NCI-H2227 (cell line): ENCODE measurements around the gene CCM2.

ENCODE experiments used
- DNase-seq: peaks from one replicate; lab custom pipeline; 2025; ENCODE audit not compliant: unreplicated experiment; lab: John Stamatoyannopoulos, UW

CCM2 gene

DNA sequence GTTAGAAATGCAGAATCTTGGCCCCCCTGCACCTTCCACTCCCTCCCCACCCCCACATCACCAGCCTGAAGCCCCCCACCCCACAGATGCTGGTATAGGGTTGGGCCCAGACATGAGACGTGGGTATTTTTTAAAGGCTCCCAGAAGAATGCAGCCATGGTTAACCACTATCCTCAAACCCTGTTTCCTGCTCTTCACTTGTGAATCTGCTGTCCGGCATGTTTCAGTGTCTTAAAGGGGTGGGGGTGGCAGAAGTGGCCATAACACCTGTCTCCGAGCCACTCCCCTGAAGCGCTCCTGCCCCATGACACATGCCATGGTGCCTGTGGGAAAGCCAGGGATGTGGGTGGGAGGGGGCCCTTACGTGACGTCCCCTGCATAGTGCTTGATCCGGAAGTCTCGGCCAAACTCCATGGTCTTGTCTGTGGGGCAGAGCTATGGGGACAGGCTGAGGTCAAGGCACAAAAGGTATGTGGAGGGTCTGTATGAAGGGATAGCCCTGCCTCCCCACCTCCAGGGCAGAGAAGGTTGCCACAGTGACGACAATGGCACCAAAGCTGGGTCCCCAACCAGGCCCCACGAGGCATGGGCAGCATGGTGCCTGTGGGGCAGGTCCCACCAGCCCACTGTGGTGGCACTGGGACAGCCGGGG is 30.8 kb upstream of the CCM2 start:
- DNase-seq = no peak

DNA sequence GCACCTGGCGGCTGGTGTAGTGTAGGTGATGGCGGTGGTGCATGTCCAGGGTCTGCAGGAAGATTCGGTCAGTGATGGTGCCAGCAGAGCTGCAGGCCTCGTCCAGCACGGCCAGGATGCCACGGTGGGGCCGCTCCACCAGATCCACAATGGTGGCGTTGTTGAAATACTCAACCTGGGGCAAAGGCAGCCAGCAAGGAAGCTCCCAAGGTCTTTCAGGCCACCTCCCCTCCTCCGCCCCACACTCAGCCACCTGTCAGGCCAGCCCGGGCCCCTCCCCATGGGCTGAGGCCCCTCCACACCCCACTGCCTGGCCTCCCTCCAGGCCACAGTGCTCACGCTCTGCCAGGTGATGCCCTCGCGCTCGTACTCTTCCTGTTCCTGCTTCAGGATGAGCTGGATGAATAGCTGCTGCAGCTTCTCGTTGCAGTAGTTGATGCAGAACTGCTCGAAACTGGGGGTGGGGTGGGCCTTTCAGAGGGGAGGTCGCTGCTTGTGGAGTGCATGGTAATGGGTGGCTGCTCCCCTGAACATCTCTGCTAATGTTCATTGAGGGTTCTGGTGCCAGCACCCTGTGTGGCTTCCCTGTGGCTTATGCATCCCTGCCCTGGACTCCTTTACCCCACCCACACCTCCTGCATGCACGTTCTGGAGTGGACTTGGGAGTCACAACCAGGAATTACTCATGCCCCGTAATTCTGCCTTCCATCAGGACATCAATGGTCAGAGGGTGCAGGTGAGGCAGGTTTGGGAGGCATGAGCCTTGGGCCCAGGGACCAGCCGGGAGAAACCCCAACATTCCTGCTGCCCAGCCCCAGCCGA is 30.1 kb upstream of the CCM2 start:
- no peak for DNase-seq

DNA sequence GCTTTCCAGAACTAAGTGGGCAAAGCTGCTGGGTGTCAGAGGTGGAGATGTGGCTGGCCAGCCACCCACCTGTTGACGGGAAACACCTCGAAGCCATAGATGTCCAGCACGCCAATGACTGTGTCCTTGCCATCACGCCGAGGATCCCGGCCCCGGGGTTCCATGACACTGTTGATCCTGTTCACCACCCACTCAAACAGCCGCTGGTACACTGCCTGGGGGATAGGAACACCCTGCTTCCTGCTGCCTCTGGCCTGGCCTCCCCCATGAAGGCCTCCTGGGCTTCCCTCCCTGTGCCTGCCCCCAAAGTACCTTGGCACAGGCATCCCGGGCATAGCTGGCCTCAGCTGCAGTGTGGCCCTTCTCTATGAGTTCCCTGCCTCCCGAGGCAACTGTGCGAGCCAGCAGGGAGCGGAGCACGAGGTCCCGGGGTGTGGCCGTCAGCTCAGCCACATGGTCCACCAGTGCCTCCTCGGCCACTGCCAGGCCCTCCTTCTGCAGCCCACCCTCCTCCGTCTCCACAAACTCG is 29.4 kb upstream of the CCM2 start:
- DNase-seq = no peak

DNA sequence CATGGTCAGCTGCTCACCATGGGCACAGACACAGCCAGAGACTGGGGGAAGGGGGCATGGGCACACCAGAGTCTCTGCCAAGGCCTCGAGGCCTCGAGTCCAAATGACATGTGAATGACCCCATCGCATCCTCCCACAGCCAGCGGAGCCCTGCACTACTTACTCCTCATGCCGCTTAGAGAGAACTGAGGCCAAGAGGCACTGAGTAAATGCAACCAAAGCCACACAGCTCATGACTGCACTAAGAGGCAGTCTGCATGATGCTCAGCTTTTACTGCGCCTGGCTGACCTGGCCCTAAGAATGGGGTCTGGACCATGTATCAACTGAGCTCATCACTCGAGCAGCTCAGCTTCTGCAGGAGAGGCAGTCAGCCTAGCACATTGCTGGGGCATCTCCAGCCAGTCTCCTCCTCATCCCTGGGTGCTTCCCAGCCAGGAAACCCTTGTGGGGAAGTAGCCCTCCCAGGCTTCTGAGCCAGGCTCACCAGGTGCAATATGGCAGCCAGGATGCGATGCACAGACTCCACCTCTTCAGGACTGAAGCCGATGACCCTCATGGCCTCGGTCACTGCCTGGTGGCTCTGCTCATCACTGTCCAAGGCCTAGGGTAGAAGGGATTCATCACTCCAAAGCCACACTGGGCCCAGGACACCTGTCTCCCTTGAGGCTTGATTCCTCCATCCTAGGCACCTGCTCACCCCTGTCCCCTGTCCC is 28.7 kb upstream of the CCM2 start:
- DNase-seq = no peak

DNA sequence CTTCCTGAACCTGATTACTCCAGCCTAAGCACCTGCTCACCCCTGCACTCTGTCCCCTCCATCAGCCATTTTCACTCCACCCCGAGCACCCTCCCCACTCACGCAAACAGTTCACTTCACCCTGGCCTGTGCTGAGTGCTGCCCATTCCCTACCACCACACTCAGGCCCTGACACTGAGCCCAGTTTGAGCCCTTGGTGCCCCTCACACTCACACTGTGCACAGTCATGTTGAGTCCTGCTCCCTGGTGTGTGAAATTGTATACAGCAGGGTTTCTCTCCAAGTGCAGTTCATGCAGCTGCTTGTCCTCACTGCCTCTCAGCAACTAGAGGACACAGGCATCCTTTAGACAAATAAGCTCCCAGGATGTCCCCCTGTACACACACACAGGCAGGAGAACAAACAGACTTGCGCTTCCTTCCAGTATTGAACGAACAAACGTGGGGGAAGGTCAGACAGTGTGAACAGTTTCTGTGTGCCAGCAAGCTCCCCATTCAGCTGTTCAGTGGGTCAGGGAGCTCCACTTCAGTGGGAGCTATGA is 28.0 kb upstream of the CCM2 start:
- DNase-seq = no peak

DNA sequence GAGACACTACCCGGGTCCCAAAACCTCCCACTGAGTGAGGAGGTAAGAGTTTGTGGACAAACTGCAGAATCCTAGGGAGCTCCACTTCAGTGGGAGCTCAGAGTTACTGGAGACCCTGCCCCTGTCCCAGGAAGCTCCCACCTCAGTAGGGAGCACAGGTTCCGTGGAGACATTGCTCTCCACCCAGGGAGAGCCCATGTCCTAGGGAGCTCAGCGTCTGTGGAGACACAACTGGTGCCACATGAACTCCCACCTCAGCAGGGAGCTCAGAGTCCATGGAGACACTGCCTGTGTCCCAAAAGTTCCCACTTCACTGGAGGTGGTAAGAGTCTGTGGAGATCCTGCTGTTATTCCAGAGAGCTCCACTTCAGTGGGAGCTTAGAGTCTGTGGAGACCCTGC is 27.4 kb upstream of the CCM2 start:
- no peak for DNase-seq

DNA sequence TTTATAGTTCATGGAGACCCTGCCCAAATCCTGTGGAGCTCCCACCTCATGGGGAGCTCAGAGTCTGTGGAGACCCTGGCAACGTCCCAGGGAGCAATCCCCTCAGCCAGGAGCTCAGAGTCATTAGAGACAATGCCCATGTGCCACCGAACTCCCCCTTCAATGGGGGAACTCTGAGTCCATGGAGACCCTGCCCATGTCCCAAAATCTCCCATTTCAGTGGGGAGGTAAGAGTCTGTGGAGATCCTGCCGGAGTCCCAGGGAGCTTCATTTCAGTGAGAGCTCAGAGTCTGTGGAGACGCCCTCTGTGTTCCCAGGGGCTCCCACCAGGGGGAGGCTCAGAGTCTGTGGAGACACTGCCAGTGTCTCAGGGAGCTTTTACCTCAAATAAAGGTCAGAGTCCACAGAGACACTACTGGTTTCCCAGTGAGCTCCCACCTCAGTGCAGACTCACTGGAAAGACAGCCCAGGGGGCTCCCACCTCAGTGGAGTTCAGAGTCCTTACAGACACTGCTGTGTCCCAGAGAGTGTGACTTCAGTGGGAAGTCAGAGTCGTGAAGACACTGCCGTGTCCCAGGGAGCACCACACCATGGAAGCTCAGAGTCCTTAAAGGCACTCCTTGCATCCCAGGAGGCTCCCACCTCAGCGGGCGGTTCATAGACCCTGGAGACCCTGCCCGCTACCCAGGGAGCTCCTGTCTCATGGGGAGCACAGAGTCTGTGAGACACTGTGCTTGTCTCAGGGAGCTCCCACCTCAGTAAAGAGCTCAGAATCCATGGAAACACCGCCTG is 26.2 kb upstream of the CCM2 start:
- DNase-seq = no peak

DNA sequence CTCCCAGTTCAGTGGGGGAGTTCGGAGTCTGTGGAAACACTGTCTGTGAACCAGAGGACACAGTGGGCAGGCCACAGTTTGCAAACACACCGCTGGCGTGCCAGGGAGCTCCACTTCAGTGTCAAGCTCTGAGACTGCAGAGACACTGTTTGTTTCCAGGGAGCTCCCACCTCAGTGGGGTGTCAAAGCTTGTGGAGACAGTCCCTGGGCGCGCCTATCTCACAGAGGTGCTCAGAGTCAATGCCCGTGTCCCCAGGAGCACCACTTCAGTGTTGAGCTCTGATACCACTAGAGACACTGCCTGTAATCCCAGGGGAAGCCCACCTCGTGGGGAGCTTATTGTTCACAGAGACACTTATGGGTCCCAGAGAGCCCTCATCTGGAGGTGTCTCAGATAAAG is 25.5 kb upstream of the CCM2 start:
- DNase-seq = no peak

DNA sequence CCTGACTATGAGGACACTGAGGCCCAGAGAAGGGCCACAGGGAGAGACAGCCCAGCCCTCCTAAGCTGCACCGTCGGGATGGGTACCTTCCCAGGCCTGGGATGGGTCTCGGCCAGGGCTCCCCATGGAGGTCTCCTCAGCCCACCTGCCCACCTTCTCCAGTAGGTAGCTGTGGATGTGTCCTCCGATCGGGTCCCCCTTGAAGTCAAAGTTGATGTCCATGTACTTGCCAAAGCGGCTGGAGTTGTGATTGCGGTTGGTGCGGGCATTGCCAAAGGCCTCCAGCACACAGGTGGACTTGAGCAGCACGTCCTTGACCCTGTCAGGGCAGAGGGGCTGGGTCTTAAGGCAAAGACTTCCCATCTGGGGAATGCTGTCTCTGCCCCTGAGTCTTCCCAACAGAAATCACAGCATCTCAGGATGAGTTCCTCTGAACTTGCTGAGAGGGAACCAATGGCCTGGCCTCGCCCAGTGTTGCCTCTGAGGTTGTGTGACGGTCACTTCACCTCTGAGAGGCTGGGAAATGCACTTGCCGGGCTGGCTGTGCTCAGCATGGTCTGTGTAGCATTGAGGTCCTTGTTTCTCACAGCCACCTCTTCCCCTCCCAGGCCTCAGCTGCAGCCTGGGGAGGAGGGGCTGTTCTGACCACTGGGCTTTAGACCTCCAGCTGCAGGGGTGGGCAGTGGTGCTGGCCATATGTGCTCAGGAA is 24.5 kb upstream of the CCM2 start:
- DNase-seq = no peak

DNA sequence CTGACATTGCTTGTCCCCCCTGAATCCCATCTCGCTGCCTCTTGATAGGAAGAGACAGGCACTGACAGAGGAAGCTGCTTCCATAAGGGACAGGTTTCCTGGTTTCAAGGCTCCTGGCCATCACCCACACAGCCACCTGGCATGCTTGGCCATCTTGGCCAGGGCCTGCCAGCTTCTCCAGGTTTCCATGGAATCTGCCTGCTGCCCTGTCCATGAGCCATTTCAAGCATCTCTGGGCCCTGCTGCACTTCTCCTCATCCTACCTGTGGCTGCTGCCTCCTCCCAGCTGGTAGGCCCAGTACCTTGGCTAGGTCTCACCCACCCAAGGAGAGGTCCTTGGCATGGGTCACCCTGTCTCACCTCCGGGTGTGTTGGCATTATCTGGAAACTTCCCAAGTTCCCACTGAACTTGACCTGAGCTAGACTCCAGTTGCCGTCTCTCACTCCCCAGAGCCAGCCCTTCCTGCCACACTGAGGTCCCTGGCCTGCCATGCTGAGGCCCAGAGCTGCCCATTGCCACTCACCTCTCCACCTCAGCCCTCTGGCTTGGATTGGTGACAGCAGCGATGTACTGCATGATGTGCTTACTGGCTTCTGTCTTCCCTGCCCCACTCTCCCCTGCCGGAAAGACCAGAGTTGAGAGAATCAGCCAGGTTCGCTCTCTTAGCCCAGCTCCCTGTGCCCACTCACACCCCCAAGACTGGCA is 23.8 kb upstream of the CCM2 start:
- DNase-seq = no peak

DNA sequence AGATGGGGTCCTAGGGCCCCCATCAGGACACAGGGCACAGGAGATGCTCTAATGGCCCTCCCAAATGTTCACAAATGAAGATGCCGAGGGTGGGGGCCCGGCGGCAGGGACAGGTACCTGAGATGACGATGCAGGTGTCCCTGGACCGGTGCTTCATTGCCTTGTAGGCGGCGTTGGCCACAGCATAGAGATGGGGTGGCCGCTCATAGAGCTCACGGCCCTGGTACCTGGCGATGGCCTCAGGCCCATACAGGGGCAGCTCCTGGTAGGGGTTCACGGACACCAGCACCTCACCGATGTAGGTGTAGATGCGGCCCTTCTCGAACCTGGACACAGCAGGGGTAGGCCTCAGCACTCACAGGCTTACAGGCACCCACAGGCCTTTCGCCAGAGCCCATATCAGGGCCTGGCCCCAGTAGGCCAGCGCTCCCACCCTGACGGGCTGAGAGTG is 23.2 kb upstream of the CCM2 start:
- DNase-seq = no peak

DNA sequence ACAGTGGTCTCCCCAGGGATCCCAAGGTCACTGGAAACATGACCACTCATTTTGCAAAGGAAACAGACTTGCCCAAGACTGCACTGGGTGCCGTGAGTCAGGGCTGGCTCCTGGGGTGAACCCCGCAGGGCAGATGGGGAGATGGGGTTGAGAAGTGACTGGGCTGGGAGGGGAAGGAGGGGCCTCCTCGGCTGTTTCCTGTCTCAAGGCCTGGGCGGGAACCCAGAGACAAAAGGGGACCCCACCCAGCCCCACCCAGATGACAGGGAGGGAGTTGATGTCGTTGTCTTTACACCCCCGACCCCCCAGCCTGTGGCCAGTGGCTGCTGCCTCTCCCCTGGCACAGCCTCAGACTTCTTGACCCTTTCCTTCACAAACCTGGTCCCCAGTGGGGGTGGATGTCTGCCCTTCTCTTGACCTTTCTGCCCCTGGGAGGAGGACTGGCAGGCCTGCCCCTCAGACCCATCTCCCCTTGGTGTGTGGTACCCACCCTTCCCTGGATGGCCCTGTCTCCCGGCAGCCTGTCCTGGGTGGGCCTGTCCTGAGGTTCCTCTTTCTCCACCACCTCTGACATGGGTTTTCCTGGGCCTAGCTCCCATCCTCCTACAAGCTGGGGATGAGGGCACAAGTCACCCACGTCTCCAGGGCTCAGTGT is 22.6 kb upstream of the CCM2 start:
- DNase-seq = no peak

DNA sequence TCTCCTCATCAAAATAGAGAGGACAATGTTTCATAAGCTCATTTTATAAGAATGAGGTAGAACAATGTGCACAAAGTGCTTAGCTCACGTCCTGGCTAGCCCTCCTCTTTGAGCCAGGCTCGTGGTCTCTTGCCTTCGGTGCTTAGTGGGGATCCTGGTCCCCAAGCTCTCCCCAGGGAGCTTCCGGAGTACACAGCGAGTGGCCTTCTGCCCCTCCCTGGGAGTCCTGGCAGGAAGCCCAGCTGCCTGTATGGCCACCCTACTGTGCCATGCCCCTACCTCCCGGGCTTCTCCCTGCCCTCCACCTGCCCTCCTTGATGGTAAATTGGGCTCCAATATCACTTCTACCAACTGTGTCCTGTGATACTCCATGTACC is 22.1 kb upstream of the CCM2 start:
- no peak for DNase-seq

DNA sequence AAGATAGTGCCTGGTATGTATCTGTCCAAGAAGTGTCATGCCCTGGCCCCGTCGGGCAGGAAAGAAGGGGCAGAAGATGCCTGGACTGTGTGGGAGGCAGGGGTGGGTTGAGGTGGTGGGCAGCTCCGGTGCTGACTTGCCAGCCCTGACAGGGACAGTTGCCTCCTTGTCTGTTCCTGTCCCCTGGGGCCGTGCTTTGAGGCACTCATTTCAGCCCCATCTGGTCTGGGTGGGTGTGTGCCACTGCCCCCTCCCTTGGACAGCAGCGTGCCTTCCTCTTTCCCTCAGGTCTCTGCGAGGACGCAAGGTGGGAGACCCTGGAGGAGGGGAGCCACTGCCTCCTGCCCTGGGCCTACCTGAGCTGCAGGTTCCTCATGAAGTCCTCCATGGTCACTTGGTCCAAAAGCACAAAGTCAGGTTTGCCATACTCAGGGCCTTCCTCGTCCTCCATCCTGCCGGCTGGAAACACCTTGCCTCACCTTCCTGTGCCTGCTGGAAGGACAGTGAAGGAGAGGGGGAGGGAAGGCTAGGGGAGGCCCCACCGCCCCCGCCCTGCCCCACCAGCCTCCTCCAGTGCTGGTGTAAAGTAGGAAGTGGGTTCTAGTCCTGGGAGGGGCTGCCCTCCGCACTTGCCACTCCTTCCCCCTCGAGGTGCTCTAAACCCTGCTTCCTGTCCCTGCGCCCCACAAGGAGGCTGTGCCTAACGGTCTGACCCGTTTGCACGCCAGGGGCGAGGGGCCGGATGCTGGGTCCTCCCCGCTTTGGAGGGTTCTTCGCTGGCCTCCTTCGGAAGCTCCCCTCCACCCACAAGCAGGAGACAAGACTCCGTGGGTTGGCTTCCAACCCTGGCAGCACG is 21.3 kb upstream of the CCM2 start, which contains the start of gene MYO1G:
Gene MYO1G, minus strand, starts transcription at position 505 of the 856 bp plus-strand sequence. Its CDS starts 54 bp downstream, at position 451.
- no peak for DNase-seq

DNA sequence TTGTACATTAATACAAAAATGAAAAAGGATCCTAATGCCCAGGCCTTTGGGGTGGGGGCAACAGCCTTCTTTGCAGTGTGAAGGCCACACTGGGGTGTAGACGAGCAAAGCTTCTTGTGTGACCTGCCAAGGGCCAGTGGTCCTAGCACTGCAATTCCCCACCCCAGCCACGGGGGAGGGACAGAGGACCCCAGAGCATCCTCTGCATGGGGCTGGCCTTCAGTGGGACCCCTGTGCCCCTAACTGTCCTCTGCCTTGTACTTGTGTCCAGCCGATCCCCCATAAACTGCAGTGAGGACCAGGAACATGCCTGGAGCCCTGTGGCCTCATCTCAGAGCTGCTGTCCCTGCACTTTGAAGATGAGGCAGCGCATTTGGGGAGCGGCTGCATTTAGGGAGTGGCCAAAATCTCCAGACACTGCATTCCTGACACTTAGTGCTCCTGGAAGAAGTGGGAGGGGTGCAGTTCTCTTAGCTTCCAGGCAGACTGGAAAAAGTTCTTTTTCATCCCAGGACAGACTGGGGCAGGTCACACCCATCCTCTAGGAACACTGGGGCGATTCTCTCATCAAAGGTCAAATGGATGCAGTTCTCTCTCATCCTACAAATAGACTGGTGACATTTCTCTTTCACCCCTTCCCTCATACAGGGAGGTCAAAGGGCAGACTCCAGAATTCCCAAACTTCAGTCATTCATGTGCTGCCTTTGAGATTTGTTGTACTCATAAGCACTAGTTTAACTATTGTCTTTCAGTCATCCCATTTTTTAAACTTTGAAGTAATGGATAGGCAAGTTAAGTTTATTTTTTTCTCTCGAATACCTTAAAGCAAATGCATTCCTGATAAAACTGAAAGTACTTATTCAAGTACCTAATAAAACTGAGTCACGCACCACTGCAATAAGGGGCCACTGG is 20.3 kb upstream of the CCM2 start:
- DNase-seq = no peak

DNA sequence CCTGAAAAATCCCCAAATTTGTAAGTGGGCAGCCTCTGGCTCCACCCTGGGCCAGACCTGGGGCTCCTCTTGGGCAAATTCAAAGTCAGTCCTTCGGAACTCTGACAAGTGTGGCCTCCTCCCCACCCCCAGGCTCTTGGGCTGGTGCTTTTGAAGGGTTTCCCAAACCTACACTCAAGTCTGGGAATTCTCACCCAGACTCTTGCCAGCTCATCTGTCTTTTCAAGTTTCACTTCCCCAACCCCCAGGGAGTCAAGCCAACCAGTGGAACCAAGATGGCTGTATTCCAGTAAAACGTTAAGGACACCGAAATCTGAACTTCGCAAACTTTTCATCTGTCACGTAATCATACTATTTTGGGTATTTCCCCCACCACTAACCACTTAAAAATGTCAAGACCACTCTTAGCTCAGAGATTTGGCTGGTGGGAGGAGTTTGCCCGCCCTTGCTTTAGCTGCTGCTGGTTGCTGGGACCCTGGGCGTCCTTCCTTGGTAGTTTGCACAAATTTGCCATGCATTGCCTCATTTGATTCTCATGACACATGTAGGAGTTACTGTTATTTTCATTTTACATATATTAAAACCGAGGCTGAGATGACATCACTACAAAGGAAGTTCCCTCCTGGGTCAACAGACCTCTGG is 19.5 kb upstream of the CCM2 start:
- DNase-seq = no peak
